GM19193 (cell line): ENCODE measurements around the gene LIPM.

Experiments used
- POLR2A ChIP-seq: IDR thresholded peaks from 4 replicates; pipeline ENCODE4 v1.6.1; 2011; ENCODE audit not compliant: insufficient read depth, insufficient read length; ENCODE audit errors: extremely low read depth

LIPM gene

DNA sequence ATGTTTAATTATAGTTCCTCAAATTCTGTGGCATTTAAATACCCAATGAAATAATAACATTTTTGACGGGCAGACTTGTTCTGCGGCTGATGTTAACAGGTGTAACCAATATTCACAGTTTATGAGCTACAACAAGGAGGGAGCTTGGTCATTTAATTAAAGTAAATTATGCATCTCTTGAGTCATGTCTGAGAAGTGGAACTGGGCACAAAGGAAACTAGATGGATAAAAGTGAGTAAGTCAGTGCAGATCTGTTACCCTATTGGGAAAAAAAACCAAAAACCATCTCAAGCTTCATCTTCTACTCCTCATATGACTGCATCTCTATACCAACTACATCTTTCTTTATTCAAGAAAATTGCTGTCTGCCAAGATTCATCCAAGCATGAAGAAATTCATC, 25.1 kb downstream of the LIPM start:
- no peak for TF ChIP-seq POLR2A

DNA sequence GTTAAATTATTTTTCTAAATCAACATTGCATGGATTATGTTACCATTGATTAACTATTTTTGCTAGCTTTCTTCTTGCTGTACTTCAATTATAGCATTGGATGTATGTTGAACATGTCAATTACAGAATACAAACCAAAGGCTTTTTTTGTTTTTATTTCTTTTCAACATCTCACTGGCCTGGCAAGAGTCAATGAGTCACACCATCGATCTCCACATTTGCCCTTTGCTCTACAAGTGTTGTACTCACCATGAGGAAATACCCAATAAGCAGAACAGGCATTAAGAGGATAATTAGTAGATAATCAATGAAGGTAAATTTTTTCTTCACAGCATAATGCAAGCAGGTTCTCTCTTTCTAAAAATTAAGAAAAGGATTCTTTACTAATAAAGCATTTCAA, 25.8 kb downstream of the LIPM start:
- TF ChIP-seq POLR2A = no peak

DNA sequence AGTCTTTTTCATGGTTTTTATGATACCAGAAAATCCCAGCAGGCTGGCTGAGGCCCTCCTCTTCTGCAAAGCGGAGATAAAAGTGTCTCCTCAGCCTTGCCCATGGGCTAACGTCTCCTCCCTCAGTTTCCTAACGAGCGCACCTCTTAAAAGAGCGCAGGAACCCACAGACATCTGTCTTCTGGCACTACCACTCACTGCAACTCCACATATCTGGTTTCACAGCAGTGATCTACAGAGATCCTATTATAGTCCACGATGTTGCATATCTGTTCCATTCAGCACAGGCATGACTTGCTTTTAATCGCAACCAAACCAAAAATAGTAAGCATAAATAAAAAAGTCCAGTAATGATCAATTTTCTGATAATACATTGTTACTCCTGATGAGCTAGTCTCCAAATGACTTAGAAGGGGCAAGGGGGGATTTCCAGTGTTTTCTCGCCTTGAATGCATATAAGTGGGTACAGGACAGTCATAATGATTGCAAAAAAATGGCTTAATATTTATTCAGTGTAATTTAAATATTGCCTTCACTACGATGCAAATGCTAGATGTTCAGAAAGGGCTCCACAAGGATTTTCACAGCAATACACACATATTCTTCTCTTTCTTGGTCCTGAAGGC, 28.2 kb downstream of the LIPM start:
- TF ChIP-seq POLR2A = no peak

DNA sequence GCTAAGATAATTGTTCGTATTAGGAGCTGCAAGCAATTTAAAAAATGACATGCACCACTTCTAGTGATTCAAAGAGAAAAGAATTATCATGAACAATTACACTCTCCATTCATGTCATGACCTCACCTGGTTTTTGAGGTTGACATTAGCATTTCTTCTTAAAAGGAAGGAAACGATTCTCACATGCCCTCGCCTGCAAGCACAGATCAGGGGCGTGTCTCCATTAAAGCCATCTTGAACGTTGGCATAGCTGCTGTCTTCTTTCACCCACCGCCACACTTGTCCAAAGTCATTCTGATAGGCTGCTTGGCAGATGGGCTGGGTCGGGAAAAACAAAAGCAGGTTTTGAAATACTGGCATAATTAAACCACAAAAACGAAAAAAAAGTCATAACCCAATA, 29.2 kb downstream of the LIPM start:
- TF ChIP-seq POLR2A = no peak

DNA sequence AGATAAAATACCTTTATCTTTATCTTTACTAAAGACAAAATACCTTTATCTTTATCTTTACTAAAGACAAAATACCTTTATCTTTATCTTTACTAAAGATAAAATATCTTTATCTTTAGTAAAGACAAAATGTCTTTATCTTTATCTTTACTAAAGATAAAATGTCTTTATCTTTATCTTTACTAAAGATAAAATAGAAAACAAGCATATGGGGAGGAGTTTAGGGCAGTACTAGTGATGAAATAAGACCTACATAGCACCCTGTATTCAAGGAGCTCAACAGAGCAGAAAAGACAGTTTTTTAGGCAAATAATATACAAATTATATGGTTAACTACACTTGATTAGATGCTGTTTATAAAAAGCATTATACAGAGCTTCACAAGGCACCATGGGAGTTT, 29.8 kb downstream of the LIPM start:
- no peak for TF ChIP-seq POLR2A

DNA sequence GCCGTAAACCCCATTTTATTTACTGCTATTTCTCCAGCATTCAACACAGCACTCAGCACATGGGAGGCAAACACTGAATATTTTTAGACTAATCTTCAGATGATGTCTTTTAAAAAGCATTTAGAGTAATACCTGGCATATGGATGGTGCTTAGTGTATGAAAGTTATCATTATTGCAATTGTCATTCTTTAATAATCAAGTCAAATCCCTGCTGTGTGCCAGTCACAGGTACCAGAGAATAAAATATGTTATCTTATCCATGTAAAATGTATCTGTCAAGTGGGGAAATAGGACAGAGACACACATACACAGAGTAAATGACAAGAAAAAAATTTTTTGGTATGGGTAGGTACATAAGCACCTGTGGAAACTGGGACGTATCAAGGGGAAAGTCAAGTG, 30.6 kb downstream of the LIPM start:
- no peak for TF ChIP-seq POLR2A

DNA sequence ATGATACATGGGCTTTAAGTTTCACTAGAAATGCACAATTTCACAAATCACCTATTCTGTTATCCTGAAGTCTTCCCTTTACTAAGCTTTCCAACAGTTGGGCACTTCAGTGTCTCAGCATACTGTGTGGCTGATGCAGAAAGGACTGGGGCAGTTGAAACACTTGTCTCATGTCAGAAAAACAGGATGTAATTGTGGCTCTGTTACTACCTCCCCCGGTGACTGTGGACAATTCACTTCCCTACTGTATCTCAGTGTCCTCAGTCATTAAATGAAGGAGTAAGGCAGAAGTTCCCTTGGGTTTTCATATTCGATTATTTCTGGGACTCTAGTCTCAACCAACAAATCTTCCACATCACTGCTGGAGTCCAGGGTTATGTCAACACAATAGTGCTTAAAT, 31.2 kb downstream of the LIPM start:
- no peak for TF ChIP-seq POLR2A

DNA sequence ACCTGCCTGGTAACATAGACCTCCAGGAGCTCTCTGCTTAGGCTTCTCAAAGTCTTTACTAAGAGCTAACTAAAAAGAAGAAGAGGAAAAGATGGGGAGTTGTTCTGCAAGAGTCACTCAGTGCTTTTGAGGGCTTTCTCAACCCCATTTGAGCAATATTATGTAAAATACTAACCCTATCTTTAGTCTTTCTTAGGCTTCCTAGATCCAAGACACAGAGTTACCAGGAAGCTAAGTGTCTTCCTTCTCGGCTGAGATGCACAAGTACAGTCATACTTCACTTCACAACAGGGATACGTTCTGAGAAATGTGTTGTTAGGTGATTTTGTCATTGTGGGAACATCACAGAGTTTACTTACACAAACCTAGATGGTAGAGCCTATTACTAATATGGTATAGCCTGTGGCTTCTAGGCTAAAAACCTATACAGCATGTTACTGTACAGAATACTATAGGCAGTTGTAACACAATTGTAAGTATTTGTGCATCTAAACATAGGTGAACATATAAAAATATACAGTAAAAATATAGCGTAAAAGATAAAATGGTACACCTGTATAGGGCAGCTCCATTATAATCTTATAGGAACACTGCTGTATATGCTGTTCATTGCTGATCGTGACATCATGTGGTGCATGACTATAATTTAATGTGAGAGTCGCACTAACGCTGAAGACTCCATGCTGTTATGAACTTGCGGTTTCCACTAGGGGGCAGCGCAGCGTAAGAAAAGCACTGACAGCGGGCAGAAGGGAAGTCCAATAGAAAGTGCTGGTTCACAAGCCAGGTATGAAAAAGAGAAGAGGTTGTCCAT, 32.8 kb downstream of the LIPM start:
- no peak for TF ChIP-seq POLR2A

DNA sequence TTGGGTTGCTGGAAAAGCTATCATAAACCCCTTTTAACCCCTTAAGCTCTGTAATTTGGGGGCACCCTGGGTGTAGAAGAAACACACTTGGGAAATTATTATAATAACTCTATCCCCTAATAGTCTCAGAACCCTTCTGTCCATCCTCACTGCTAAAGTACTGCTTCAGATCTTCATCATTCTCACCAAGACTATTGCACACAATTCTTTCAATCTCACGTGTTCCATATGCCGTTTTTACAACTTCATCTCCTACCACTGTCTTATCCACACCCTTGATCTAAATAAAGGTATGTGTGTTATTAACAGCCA, 33.3 kb downstream of the LIPM start:
- TF ChIP-seq POLR2A = no peak

DNA sequence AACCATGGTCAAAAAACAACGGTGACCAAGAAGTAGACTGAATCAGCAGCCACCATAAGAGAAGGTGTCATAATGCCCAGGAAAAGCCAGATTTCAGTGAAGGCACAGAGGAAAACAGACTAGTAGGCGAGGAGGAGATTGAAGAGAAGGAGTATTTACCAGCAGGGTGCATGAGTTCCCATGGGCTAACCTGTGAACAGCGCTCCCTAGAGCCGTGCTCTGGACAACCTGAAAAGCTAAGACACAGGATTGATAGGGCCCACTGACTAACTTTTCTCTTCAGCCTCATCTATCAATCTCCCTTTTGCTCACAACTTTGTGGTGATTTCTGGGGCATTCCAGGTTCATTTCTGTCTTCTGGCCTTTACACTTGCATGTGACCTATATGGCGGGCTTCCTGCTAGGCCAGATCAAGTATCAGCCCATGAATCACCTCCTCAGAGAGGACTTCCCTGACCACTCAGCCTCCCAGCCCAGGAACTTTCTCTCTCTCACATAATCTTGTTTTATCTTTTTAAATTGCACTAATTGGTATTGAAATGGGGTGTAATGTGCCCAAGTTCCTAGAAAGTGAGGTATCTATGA, 36.3 kb downstream of the LIPM start:
- no peak for TF ChIP-seq POLR2A

DNA sequence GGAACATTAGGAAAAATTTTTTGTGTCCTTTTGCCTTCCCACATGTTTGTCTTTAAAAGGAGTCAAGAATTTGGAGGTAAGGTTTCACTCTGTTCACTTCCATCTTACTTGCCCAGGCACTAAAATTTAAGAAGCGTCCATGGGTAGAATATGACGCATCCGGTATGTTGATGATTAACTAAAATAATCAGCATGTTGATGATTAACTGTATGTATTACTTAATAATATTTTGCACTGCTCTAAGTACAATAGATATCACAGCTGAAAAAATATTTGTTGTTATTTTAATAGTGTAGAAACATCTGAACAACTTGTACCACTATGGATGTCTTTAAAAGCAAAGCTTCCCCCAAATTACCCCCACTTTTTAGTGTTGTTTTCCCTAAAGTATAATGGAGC, 37.6 kb downstream of the LIPM start:
- TF ChIP-seq POLR2A = no peak

DNA sequence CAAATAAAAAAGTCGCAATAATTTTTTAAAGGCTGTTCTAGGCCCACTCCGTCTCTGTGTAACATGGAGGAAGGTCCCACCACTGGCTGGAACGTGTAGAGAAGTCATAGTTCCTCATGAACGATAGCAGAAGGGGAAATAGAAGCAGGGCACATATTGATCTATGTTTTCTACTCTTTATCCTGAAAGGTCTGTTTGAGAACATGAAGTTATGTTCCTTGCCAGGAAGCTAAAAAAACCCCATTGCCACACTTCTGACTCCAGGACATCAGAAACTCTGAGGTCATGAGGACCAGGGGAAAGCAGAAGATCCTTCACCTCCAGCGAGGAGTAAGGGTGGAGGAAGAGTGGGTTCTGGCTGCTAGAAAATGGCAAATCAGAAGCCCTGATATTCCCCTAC, 38.4 kb downstream of the LIPM start:
- no peak for TF ChIP-seq POLR2A

DNA sequence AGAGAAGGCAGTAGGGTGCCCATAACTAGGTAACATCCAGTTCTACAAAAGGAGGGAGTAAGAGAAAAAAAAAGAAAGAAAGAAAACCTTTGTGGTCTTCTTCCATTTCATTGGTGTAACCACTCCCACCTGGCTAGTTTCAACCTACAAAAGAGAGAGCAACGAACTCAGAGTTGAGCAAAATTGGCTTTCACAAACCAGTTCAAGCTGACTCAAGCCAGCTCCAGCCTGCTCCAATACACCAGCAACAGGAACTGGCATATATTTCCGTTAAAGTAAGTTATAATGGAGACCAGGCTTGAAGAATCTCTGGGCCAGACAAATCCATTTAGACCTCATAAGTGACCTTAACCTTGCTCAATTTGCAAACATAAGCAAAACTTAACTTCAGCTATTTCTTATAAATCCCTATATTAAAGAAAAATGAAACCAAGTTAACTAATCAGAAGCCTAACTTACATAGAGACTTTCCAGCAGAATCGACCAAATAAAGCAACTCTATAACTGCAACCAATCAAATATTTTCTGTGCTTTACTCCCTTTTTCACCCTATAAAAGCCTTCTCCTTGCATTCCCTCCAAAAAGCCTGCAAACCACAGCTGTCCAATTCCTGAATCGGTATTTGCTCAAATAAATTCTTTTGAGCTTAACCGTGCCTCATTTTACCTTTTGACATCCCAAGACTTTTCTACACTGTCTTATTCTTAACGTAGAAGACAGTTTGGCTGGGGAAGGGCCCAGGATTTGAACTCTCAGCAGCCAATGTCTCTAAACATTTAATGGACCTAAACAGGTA, 39.0 kb downstream of the LIPM start:
- TF ChIP-seq POLR2A = no peak

DNA sequence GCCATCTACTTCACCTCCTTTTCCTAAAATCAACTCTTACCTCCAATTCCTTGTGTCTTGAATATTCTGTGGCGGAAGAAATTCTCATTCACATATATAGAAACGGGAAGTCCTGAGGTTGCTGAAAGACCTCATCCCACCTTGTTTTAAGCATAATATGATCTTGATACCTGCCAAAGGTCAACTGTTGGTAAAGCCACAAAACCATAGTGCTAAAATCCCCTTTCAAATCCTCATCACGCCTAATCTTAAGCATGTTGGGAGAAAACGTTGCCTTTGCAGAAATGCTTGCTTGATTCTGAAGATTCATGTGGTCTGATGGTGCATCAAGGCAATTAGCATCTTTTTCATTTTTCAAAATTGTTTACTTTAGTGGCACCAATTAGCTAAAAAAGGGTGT, 40.6 kb downstream of the LIPM start:
- TF ChIP-seq POLR2A = no peak

DNA sequence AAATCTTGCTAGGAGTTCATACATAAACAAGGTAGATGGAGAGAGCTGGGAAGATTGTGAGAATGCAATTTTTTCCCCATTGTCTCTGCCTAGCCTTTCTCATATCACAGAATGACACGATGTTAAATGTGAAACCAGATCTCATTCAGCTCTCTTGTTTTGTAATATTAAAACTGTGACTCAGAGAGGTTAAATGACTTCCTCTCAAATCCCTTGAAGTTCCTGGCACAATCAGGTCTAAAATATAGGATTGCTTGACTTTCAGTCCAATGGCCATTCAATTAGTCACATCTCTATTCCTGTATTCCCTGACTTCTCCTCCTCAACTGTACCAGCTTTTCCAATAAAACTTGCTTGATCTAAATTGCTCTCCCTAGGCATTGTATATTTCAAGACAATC, 46.0 kb downstream of the LIPM start:
- no peak for TF ChIP-seq POLR2A

DNA sequence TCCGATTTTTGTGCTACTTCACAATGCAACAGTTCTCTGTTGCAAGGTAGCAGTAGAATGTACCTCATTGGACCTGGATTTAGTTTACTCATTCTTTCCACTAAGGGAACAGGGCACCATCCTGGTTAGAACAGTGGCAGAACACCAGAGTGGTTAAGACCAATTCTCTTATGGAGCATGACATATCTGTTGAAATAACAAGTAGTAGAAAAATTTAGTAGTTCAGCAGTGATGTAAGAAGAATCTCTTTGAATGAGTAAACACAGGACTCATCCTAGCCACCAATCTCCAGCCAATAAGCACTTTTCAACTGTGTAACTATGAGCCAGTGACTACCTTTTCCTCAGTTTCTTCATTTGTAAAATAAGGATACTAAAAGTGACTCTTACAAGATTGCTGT, 46.7 kb downstream of the LIPM start:
- no peak for TF ChIP-seq POLR2A

DNA sequence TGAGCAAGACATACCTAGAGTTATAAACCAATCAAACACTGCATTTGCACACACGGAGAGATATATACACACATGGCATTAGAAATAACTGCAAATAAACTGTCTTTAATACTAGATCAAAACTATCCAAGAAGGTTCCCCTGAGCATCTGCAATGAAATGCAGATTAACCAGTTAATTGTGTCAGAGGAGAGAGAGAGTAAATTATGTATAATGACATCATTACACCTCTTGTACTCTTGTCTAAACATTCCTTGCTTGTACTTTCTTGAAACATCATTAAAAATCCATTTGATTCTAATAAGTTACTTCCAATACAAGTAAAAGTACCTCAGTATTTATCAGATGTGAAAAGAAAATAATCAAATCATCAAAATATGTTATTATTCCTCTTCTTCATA, 48.2 kb downstream of the LIPM start:
- TF ChIP-seq POLR2A = no peak

DNA sequence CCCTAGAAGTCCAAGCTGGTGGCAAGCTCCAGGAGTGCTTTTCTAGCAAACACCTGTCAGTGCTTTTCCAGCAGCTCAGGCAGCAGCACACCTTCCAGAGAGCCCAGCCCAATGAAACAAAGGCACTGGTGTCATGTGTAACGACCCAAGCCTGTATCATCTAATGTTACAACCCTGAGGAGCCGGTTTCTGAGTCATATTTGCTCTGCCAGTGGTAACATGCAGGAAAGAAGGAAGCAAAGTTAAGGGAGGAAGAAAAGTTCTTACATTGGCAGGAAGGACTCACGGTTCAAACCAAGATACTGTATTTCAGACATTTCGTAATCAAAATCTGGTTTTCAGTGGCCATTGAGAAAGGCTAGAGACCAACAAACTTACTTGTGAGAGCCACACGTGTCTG, 49.2 kb downstream of the LIPM start, which contains the start of gene ANKRD22:
Gene ANKRD22 (minus strand): TSS at position 139 of the 400 bp plus-strand sequence. CDS start 237 bp downstream, outside the sequence.
- no peak for TF ChIP-seq POLR2A
